Measurements from ENCODE around the gene PTPRS. TPM values are rescaled to one million over a fixed set of nuclear protein-coding genes. Genes with fewer than 3 reads are reported as not detected.

Gene PTPRS
- total and polyA plus RNA-seq, 9 of the 15 experiments (the other 6 are each of a cell fraction or from before 2014, with no cell fraction given), result 1.1 to 49.4 (median 14.1) TPM

DNA sequence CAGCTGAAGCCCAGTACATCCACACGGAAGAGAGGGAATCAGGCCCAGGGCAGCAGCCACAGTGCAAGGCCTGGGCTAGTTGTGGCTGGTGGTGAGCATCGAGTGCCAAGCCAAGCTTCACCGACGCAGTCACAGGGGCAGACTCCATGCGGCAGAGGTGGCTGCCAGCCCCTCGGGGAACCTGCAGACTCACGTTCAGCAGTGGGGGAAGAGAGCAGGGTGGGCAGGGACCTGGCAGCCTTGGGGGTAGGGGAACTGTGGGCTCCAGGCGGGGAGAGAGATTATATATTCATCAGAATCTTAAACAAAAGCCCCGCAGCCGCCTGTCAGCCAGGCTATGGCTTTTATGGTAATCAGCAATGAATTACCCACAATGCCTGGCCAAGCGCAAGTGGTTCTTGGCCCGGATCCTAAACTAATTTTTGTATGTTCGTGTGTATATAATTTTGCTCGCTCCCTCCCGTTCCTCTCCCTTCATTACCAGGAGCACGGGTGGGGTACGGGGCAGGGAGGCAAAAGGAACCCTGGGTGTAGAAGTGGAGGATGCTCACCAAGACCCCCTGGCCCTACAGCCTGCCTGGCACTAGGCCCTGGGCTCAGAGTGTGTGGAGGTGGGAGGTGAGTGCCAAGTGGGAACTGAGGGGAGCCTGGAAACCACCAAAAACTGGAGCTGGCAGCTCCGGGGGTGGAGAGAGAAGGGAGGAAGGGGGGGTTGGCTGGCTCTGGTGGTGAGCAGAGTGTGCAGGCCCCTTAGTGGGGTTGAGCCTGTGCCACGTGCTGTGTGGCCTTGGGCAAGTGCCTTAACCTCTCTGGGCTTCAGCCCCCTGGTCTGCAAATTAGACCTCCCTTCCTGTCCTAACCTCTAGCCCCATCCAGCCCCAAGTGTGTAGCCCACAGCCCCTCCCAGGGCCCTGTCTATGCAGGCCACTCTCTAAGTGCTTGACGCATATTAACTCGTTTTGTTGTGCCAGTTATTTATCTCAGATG, 31.9 kb downstream of the PTPRS start (continued):
- no peak for TF ChIP-seq HNRNPH1 (optimal IDR thresholded peaks at IDR 0.05; ENCODE audit: low read depth, low read length)
- TF ChIP-seq, protein P1, sequence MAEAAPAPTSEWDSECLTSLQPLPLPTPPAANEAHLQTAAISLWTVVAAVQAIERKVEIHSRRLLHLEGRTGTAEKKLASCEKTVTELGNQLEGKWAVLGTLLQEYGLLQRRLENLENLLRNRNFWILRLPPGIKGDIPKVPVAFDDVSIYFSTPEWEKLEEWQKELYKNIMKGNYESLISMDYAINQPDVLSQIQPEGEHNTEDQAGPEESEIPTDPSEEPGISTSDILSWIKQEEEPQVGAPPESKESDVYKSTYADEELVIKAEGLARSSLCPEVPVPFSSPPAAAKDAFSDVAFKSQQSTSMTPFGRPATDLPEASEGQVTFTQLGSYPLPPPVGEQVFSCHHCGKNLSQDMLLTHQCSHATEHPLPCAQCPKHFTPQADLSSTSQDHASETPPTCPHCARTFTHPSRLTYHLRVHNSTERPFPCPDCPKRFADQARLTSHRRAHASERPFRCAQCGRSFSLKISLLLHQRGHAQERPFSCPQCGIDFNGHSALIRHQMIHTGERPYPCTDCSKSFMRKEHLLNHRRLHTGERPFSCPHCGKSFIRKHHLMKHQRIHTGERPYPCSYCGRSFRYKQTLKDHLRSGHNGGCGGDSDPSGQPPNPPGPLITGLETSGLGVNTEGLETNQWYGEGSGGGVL (CRISPR knock-in tag; IDR thresholded peaks at IDR 0.05), result no peak
- no peak for TF ChIP-seq TOE1 (IDR thresholded peaks at IDR 0.05; ENCODE audit: borderline replicate concordance)
- peak; percentile 41; the same call in 1 of the 2 replicates for TF ChIP-seq TOE1 (CRISPR knock-in tag; IDR thresholded peaks at IDR 0.05; ENCODE audit: borderline replicate concordance, low read depth)
- no peak for TF ChIP-seq RBM34 (IDR thresholded peaks at IDR 0.05; ENCODE audit: borderline replicate concordance, insufficient read depth, low read length)
- no peak; the same call in 1 of the 2 replicates for TF ChIP-seq ZNF77 (CRISPR knock-in tag; IDR thresholded peaks at IDR 0.05)
- TF ChIP-seq, protein P2, sequence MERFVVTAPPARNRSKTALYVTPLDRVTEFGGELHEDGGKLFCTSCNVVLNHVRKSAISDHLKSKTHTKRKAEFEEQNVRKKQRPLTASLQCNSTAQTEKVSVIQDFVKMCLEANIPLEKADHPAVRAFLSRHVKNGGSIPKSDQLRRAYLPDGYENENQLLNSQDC (CRISPR knock-in tag; IDR thresholded peaks at IDR 0.05), result peak; percentile 97
- TF ChIP-seq, protein P3, sequence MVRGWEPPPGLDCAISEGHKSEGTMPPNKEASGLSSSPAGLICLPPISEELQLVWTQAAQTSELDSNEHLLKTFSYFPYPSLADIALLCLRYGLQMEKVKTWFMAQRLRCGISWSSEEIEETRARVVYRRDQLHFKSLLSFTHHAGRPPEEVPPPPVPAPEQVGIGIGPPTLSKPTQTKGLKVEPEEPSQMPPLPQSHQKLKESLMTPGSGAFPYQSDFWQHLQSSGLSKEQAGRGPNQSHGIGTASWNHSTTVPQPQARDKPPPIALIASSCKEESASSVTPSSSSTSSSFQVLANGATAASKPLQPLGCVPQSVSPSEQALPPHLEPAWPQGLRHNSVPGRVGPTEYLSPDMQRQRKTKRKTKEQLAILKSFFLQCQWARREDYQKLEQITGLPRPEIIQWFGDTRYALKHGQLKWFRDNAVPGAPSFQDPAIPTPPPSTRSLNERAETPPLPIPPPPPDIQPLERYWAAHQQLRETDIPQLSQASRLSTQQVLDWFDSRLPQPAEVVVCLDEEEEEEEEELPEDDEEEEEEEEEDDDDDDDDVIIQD (CRISPR knock-in tag; IDR thresholded peaks at IDR 0.05), result no peak
- no peak for TF ChIP-seq TCFL5 (CRISPR knock-in tag; conservative IDR thresholded peaks at IDR 0.05)
- TF ChIP-seq, protein P4, sequence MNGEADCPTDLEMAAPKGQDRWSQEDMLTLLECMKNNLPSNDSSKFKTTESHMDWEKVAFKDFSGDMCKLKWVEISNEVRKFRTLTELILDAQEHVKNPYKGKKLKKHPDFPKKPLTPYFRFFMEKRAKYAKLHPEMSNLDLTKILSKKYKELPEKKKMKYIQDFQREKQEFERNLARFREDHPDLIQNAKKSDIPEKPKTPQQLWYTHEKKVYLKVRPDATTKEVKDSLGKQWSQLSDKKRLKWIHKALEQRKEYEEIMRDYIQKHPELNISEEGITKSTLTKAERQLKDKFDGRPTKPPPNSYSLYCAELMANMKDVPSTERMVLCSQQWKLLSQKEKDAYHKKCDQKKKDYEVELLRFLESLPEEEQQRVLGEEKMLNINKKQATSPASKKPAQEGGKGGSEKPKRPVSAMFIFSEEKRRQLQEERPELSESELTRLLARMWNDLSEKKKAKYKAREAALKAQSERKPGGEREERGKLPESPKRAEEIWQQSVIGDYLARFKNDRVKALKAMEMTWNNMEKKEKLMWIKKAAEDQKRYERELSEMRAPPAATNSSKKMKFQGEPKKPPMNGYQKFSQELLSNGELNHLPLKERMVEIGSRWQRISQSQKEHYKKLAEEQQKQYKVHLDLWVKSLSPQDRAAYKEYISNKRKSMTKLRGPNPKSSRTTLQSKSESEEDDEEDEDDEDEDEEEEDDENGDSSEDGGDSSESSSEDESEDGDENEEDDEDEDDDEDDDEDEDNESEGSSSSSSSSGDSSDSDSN (IDR thresholded peaks at IDR 0.05; ENCODE audit: borderline replicate concordance in 1 of 2, low read depth in 2 of 2, low read length in 2 of 2), result no peak
- no peak for TF ChIP-seq ZNF696 (CRISPR knock-in tag; conservative IDR thresholded peaks at IDR 0.05)
- no peak for TF ChIP-seq DDX20 (tag; IDR thresholded peaks at IDR 0.05; ENCODE audit: low read depth)
- TF ChIP-seq, protein P5, sequence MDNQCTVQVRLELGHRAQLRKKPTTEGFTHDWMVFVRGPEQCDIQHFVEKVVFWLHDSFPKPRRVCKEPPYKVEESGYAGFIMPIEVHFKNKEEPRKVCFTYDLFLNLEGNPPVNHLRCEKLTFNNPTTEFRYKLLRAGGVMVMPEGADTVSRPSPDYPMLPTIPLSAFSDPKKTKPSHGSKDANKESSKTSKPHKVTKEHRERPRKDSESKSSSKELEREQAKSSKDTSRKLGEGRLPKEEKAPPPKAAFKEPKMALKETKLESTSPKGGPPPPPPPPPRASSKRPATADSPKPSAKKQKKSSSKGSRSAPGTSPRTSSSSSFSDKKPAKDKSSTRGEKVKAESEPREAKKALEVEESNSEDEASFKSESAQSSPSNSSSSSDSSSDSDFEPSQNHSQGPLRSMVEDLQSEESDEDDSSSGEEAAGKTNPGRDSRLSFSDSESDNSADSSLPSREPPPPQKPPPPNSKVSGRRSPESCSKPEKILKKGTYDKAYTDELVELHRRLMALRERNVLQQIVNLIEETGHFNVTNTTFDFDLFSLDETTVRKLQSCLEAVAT (IDR thresholded peaks at IDR 0.05), result 0 out of 4 replicates have a peak, but pooled peaks of 1 of the 2 experiments have one; percentile 25
- TF ChIP-seq KAT2B (IDR thresholded peaks at IDR 0.05; ENCODE audit: low read depth, low read length), result no peak
- peak; percentile 80; the same call in 1 of the 2 replicates for TF ChIP-seq HNRNPUL1 (IDR thresholded peaks at IDR 0.05; ENCODE audit: low read length)
- peak; percentile 99 for TF ChIP-seq POLR2AphosphoS5 (IDR thresholded peaks at IDR 0.05; ENCODE audit: control insufficient read depth, insufficient read depth, low read depth, low read length)
- no peak for TF ChIP-seq HNRNPK (IDR thresholded peaks at IDR 0.05; ENCODE audit: low read depth, low read length, poor library complexity, severe bottlenecking)
- no peak for TF ChIP-seq FOXA1 (IDR thresholded peaks at IDR 0.05; ENCODE audit: borderline replicate concordance)

All from K562 (cell line).